ENCODE measurements around the gene SLC25A26.
"Not testable (repeated sequence)": the region's sequence is repeated elsewhere in the genome, so short reads cannot be mapped to it uniquely, and the experiment has no call there.

The SLC25A26 gene

GRCh38 chr3:66276705-66277274, 56.0 kb downstream of the SLC25A26 start:
- Histone ChIP-seq H3K4me1 (ENCODE audit: insufficient read depth, insufficient read length) (no peaks in the 10 kb centered on the region), H3K27me3 (ENCODE audit: insufficient read depth, insufficient read length) (no peaks in the 10 kb centered on the region), H3K4me3 (ENCODE audit: insufficient read length, low read depth) (no peak overlapping the region), H3K9me3 (ENCODE audit: insufficient read depth, low read length) (no peaks in the 10 kb centered on the region), H3K9ac (ENCODE audit: insufficient read length, low read depth) (no peak overlapping the region), H3K36me3 (ENCODE audit: insufficient read depth, insufficient read length, low read length) (no peaks in the 10 kb centered on the region)
- DNase-seq (ENCODE audit: low read depth, low spot score): peak; percentile 70
- TF ChIP-seq ZNF274 (IDR thresholded peaks at IDR 0.05; ENCODE audit: low read depth, low read length) (no peak), SUZ12 (IDR thresholded peaks at IDR 0.05; ENCODE audit: extremely low read depth, insufficient read depth, insufficient read length) (no peak), YY1 (IDR thresholded peaks at IDR 0.05; ENCODE audit: insufficient read depth, insufficient read length) (no peak)

GRCh38 chr3:66279168-66279567, 58.4 kb downstream of the SLC25A26 start:
- H3K36me3 ChIP-seq (ENCODE audit: insufficient read depth, insufficient read length, low read length): no peaks in the 10 kb centered on the region
- no peak for TF ChIP-seq YY1 (IDR thresholded peaks at IDR 0.05; ENCODE audit: insufficient read depth, insufficient read length)
- no peak for TF ChIP-seq ZNF274 (IDR thresholded peaks at IDR 0.05; ENCODE audit: low read depth, low read length)
- TF ChIP-seq SUZ12 (IDR thresholded peaks at IDR 0.05; ENCODE audit: extremely low read depth, insufficient read depth, insufficient read length): no peak
- no peaks in the 10 kb centered on the region for H3K27me3 ChIP-seq (ENCODE audit: insufficient read depth, insufficient read length)
- no peak overlapping the region for H3K4me3 ChIP-seq (ENCODE audit: insufficient read length, low read depth)
- no peak overlapping the region for H3K9ac ChIP-seq (ENCODE audit: insufficient read length, low read depth)
- no peaks in the 10 kb centered on the region for H3K9me3 ChIP-seq (ENCODE audit: insufficient read depth, low read length)
- no peaks in the 10 kb centered on the region for H3K4me1 ChIP-seq (ENCODE audit: insufficient read depth, insufficient read length)
- no peak for DNase-seq (ENCODE audit: low read depth, low spot score)

GRCh38 chr3:66280304-66280703, 59.5 kb downstream of the SLC25A26 start:
- no peak for DNase-seq (ENCODE audit: low read depth, low spot score)
- no peaks in the 10 kb centered on the region for H3K36me3 ChIP-seq (ENCODE audit: insufficient read depth, insufficient read length, low read length)
- no peaks in the 10 kb centered on the region for H3K27me3 ChIP-seq (ENCODE audit: insufficient read depth, insufficient read length)
- no peak overlapping the region for H3K4me3 ChIP-seq (ENCODE audit: insufficient read length, low read depth)
- H3K4me1 ChIP-seq (ENCODE audit: insufficient read depth, insufficient read length): no peaks in the 10 kb centered on the region
- no peak for TF ChIP-seq SUZ12 (IDR thresholded peaks at IDR 0.05; ENCODE audit: extremely low read depth, insufficient read depth, insufficient read length)
- no peak for TF ChIP-seq ZNF274 (IDR thresholded peaks at IDR 0.05; ENCODE audit: low read depth, low read length)
- TF ChIP-seq YY1 (IDR thresholded peaks at IDR 0.05; ENCODE audit: insufficient read depth, insufficient read length): no peak
- H3K9ac ChIP-seq (ENCODE audit: insufficient read length, low read depth): no peak overlapping the region
- no peaks in the 10 kb centered on the region for H3K9me3 ChIP-seq (ENCODE audit: insufficient read depth, low read length)

- DNase-seq (ENCODE audit: low read depth, low spot score); H3K9me3 ChIP-seq (ENCODE audit: insufficient read depth, low read length); H3K27me3 ChIP-seq (ENCODE audit: insufficient read depth, insufficient read length); H3K9ac ChIP-seq (ENCODE audit: insufficient read length, low read depth); H3K36me3 ChIP-seq (ENCODE audit: insufficient read depth, insufficient read length, low read length); H3K4me1 ChIP-seq (ENCODE audit: insufficient read depth, insufficient read length); H3K4me3 ChIP-seq (ENCODE audit: insufficient read length, low read depth): not testable (repeated sequence)
These were observed 71.1 kb downstream of the SLC25A26 start for GRCh38 chr3:66291922-66292321.

GRCh38 chr3:66297260-66297873, 76.6 kb downstream of the SLC25A26 start:
- DNase-seq (ENCODE audit: low read depth, low spot score): no peak
- no peaks in the 10 kb centered on the region for H3K36me3 ChIP-seq (ENCODE audit: insufficient read depth, insufficient read length, low read length)

GRCh38 chr3:66297900-66298299, 77.1 kb downstream of the SLC25A26 start:
- no peaks in the 10 kb centered on the region for H3K36me3 ChIP-seq (ENCODE audit: insufficient read depth, insufficient read length, low read length)
- no peak for DNase-seq (ENCODE audit: low read depth, low spot score)
- H3K27me3 ChIP-seq (ENCODE audit: insufficient read depth, insufficient read length): no peaks in the 10 kb centered on the region
- H3K4me3 ChIP-seq (ENCODE audit: insufficient read length, low read depth): no peak overlapping the region
- H3K9me3 ChIP-seq (ENCODE audit: insufficient read depth, low read length): no peaks in the 10 kb centered on the region
- no peak for TF ChIP-seq SUZ12 (IDR thresholded peaks at IDR 0.05; ENCODE audit: extremely low read depth, insufficient read depth, insufficient read length)
- no peak for TF ChIP-seq ZNF274 (IDR thresholded peaks at IDR 0.05; ENCODE audit: low read depth, low read length)
- TF ChIP-seq YY1 (IDR thresholded peaks at IDR 0.05; ENCODE audit: insufficient read depth, insufficient read length): no peak
- no peaks in the 10 kb centered on the region for H3K4me1 ChIP-seq (ENCODE audit: insufficient read depth, insufficient read length)
- H3K9ac ChIP-seq (ENCODE audit: insufficient read length, low read depth): no peak overlapping the region

More at GRCh38 chr3:66297260-66297873, 76.6 kb downstream of the SLC25A26 start:
- Histone ChIP-seq H3K27me3 (ENCODE audit: insufficient read depth, insufficient read length) (no peaks in the 10 kb centered on the region), H3K4me1 (ENCODE audit: insufficient read depth, insufficient read length) (no peaks in the 10 kb centered on the region), H3K9ac (ENCODE audit: insufficient read length, low read depth) (no peak overlapping the region), H3K9me3 (ENCODE audit: insufficient read depth, low read length) (no peaks in the 10 kb centered on the region), H3K4me3 (ENCODE audit: insufficient read length, low read depth) (no peak overlapping the region)
- TF ChIP-seq SUZ12 (IDR thresholded peaks at IDR 0.05; ENCODE audit: extremely low read depth, insufficient read depth, insufficient read length) (no peak), ZNF274 (IDR thresholded peaks at IDR 0.05; ENCODE audit: low read depth, low read length) (no peak)

GRCh38 chr3:66298591-66298990, 77.8 kb downstream of the SLC25A26 start:
- TF ChIP-seq YY1 (IDR thresholded peaks at IDR 0.05; ENCODE audit: insufficient read depth, insufficient read length): no peak
- no peak for TF ChIP-seq ZNF274 (IDR thresholded peaks at IDR 0.05; ENCODE audit: low read depth, low read length)
- TF ChIP-seq SUZ12 (IDR thresholded peaks at IDR 0.05; ENCODE audit: extremely low read depth, insufficient read depth, insufficient read length): no peak
- no peaks in the 10 kb centered on the region for H3K4me1 ChIP-seq (ENCODE audit: insufficient read depth, insufficient read length)
- no peaks in the 10 kb centered on the region for H3K27me3 ChIP-seq (ENCODE audit: insufficient read depth, insufficient read length)
- no peaks in the 10 kb centered on the region for H3K9me3 ChIP-seq (ENCODE audit: insufficient read depth, low read length)
- no peak overlapping the region for H3K9ac ChIP-seq (ENCODE audit: insufficient read length, low read depth)
- H3K4me3 ChIP-seq (ENCODE audit: insufficient read length, low read depth): no peak overlapping the region
- DNase-seq (ENCODE audit: low read depth, low spot score): no peak
- no peaks in the 10 kb centered on the region for H3K36me3 ChIP-seq (ENCODE audit: insufficient read depth, insufficient read length, low read length)

GRCh38 chr3:66299085-66299484, 78.3 kb downstream of the SLC25A26 start:
- H3K4me1 ChIP-seq (ENCODE audit: insufficient read depth, insufficient read length); H3K36me3 ChIP-seq (ENCODE audit: insufficient read depth, insufficient read length, low read length); H3K4me3 ChIP-seq (ENCODE audit: insufficient read length, low read depth); H3K27me3 ChIP-seq (ENCODE audit: insufficient read depth, insufficient read length); H3K9ac ChIP-seq (ENCODE audit: insufficient read length, low read depth); H3K9me3 ChIP-seq (ENCODE audit: insufficient read depth, low read length); DNase-seq (ENCODE audit: low read depth, low spot score): not testable (repeated sequence)
